Measurements from ENCODE around the gene ARRB1.
"Not testable (repeated sequence)": the region's sequence is repeated elsewhere in the genome, so short reads cannot be mapped to it uniquely, and the experiment has no call there.

The ARRB1 gene

GRCh38 chr11:75383246-75383645 is 31.8 kb upstream of the ARRB1 start:
- ChIA-PET POLR2A (ENCODE audit: low non-redundant PET) (no interaction called here), CTCF (interaction anchor here (1.6 to 4.1 kb wide), 2 partner anchors 57 to 103 kb away, joined by 4 to 36 read pairs; no protein-coding TSS in a partner anchor)
- no peak for TF ChIP-seq CTCF (conservative IDR thresholded peaks at IDR 0.05; ENCODE audit: low read depth)
- DNase-seq (ENCODE audit: low spot score) = no peak
- H3K27ac ChIP-seq = no peak overlapping the region

- POLR2A ChIA-PET (ENCODE audit: low non-redundant PET) = no interaction called here
- CTCF ChIA-PET = interaction anchor here (1.1 to 1.3 kb wide), 3 partner anchors 25 to 110 kb away, joined by 3 to 6 read pairs (median 3); no protein-coding TSS in a partner anchor
- no peak for DNase-seq (ENCODE audit: low spot score)
- no peak for TF ChIP-seq CTCF (conservative IDR thresholded peaks at IDR 0.05; ENCODE audit: low read depth)
- no peak overlapping the region for H3K27ac ChIP-seq
Measured at GRCh38 chr11:75380716-75381420, 29.4 kb upstream of the ARRB1 start.

GRCh38 chr11:75380245-75380644 is 28.8 kb upstream of the ARRB1 start:
- ChIA-PET CTCF (interaction anchor here (1.1 to 1.2 kb wide), 2 partner anchors 100 to 109 kb away, joined by 3 to 6 read pairs; no protein-coding TSS in a partner anchor), POLR2A (ENCODE audit: low non-redundant PET) (no interaction called here)
- DNase-seq (ENCODE audit: low spot score) = no peak
- no peak for TF ChIP-seq CTCF (conservative IDR thresholded peaks at IDR 0.05; ENCODE audit: low read depth)
- H3K27ac ChIP-seq = no peak overlapping the region

GRCh38 chr11:75378776-75379175 is 27.3 kb upstream of the ARRB1 start:
- DNase-seq (ENCODE audit: low spot score); H3K27ac ChIP-seq; CTCF ChIA-PET; POLR2A ChIA-PET (ENCODE audit: low non-redundant PET): not testable (repeated sequence)

- no peak for DNase-seq (ENCODE audit: low spot score)
- TF ChIP-seq CTCF (conservative IDR thresholded peaks at IDR 0.05; ENCODE audit: low read depth) = no peak
- POLR2A ChIA-PET (ENCODE audit: low non-redundant PET) = no interaction called here
- CTCF ChIA-PET = no interaction called here
- H3K27ac ChIP-seq = no peak overlapping the region
Measured at GRCh38 chr11:75376175-75376574, 24.7 kb upstream of the ARRB1 start.

- ChIA-PET POLR2A (ENCODE audit: low non-redundant PET) (no interaction called here), CTCF (no interaction called here)
- no peak overlapping the region for H3K27ac ChIP-seq
Measured at GRCh38 chr11:75375626-75376025, 24.2 kb upstream of the ARRB1 start.

More at GRCh38 chr11:75375626-75376025, 24.2 kb upstream of the ARRB1 start:
- DNase-seq (ENCODE audit: low spot score) = no peak
- no peak for TF ChIP-seq CTCF (conservative IDR thresholded peaks at IDR 0.05; ENCODE audit: low read depth)
